KG1 (cell line): Measurements from ENCODE around the gene SPEM3.

ENCODE experiments used
- DNase-seq: peaks from one replicate; lab custom pipeline; 2025; lab: John Stamatoyannopoulos, UW

Gene SPEM3

GRCh38 chr17:7428557-7428956 is at the start of gene SPEM3:
TSS of gene SPEM3 (plus strand) at chr17:7428857. CDS start at chr17:7428903, 46 bp downstream.
- no peak for DNase-seq

DNA sequence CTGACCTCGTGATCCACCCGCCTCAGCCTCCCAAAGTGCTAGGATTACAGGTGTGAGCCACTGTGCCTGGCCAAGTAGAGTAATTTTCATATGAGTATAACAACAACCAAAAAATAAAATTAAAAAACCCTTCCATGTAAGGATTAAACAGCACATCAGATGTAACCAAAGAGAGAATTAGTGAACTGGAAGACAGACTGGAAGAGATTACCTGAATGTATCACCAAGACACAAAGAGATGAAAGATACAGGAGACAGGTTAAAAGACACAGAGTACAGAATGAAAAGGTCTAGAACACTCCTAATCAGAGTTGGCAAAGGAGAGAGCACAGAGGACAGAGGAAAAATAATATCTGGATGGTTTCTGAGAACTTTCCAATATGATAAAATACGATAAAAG is 49.5 kb upstream of the SPEM3 start:
- DNase-seq: no peak

GRCh38 chr17:7380321-7380720 is 48.3 kb upstream of the SPEM3 start:
- no peak for DNase-seq

GRCh38 chr17:7380855-7381683 is 47.6 kb upstream of the SPEM3 start, which contains the start of gene TNK1:
TSS of gene TNK1 (plus strand) at chr17:7381089. CDS start at chr17:7382927, 1,838 bp downstream.
- DNase-seq: no peak

- no peak for DNase-seq
Observed at GRCh38 chr17:7382901-7383300, 45.8 kb upstream of the SPEM3 start.

DNA sequence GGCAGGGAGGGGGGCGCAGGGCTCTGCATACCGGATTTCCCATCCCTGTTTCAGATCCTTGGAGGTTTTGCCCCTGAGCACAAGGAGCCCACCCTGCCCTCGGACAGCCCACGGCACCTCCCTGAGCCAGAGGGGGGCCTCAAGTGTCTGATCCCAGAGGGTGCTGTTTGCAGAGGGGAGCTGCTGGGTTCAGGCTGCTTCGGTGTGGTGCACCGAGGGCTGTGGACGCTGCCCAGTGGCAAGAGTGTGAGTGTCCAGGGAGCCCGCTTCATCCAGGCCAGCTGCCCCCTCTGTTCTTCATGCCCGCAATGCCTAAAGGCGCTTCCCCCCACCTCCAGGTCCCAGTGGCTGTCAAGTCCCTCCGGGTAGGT is 45.3 kb upstream of the SPEM3 start:
- no peak for DNase-seq

DNA sequence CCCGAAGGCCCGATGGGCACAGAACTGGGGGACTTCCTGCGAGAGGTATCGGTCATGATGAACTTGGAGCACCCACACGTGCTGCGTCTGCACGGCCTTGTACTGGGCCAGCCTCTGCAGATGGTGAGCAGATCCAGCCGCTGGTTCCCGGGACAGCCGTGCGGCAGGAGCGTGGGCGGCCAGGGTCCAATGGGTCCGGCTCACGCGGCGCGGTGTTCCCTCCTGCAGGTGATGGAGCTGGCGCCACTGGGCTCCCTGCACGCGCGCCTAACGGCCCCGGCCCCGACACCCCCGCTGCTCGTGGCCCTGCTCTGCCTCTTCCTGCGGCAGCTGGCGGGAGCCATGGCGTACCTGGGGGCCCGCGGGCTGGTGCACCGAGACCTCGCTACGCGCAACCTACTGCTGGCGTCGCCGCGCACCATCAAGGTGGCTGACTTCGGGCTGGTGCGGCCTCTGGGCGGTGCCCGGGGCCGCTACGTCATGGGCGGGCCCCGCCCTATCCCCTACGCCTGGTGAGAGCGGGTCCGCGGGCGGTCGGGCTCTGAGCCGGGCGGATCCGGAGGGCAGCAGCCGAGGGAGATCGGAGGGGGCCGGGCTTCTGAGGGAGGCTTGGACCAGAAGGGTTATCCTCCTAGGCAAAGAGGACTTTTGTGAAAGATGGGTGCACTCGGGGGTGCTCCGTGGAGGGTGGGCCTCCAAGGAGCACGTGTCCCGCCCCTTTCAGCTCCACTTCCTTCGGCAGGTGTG is 44.7 kb upstream of the SPEM3 start:
- no peak for DNase-seq

DNA sequence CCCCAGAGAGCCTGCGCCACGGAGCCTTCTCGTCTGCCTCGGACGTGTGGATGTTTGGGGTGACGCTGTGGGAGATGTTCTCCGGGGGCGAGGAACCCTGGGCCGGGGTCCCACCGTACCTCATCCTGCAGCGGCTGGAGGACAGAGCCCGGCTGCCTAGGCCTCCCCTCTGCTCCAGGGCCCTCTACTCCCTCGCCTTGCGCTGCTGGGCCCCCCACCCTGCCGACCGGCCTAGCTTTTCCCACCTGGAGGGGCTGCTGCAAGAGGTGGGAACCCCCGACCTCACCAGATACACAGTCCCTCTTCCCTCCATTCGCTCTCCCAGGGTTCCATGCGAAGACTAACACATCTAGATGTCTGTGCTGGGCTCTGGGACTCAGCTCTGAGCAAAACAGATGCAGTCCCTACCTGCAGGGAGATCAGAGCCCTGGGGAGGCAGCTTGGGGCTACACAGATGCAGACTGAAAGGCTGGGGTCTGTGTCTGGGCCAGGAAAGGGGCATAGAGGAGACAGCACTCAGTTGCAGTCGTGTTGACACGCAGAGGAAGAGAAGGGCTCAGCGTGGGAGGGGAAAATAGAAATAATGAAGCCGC is 44.1 kb upstream of the SPEM3 start:
- no peak for DNase-seq

GRCh38 chr17:7388856-7389255 is 39.8 kb upstream of the SPEM3 start:
- no peak for DNase-seq

DNA sequence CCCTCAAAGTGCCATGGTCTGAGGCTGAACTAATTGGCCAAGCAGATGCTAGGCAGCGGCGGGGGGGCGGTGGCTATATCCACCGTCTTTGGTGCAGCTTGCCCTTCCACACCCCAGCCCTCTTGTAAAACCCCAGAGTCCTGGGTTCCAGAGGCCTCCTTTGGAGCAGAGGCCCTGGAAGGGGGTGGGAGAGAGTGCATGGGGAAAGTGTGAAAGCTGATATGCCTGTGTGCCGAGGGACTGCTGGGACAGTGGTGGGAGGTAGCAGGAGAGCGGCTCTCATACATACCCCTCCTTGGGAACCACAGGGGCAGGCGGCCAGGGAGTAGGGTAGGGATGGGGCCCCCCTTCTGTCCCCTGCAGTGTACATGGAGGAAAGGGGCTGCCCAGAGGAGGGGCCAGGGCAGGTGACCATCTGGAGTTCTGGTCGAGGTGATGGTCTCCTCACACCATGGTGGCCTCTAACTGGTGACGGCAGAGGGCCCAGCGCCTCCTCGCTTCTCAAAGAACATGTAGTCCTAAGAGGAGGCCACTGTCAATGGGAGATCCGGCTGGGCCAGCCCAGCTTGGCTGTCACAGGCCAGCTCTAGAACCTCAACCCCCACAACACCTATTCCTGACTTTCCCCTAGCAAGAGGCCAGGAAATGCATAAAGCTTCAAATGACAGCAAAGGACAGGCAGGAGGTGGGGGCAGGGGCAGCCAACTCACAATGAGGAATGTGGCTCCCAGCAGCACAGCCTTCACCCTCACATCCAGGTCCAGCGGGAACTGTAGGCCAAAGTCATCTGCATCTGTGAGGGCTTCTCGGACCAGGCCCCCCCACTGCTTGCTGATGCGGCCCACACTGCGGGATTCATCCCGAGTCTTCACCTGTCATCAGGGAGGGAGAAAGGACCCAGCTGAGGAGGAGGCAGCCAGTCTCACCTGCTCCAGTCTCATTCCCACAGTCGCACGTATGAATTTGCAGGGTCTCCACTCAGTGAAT is 38.4 kb upstream of the SPEM3 start:
- DNase-seq: no peak

DNA sequence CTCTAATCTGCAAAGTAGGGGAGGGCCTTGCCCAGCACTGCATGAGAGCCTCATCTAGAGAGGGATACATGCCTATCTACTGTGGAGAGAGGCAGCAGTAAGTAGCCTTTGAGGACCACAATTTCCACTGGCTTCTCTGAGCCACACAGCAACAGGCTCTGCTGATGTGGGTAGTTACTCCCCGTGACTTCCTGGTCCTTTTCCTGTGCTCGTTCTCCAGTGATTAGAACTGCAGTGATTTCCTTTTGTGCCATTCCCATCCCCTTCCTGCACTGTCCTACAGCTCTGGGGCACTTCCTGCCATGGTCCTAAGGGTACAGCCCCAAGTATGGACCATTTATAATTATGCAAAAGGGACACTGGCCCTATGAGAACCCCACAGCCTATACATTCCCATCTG is 37.4 kb upstream of the SPEM3 start:
- DNase-seq: no peak

DNA sequence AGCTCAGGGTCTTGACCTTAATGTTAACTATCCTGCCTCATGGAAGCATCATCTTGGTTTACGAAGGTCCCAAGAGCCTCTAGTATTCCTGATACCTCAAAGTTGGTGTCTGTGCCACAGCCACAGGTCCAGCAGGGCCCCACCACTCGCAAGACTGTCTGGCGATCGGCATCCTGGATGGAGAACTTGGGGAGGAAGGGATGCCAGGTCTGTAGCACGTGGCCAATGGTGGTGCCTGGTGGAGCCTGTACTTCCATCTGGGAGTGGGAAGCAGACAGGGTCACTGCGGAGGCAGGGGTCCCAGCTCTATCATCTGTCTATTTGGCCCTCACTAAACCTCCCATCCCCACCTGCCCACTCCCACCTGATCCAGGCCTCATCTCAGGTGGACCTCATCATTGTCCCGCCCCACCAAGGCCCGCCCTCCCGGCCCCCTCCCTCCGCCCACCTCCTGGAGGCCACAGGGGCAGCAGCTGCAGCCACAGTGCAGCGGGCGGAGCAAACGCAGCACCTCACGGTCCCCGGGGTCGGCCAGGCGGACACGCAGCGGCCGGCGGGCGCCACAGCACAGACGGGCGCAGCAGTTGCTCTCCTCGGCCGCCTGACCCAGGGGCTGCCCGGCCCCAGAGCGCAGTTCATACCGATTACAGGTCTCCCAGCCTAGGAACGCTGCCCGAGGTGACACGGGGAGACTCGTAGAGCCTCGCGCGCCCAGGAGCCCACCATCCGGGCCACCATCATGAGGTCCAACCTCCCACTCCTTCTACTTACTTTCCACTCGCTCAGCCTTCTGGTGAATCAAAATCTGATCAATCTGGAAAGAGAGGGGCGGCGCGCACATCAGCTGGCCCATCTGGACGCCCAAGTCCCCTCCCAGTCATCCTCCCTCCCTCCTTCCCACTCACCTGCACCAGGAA is 35.7 kb upstream of the SPEM3 start:
- DNase-seq: no peak

GRCh38 chr17:7393613-7394451 is 34.8 kb upstream of the SPEM3 start:
- no peak for DNase-seq

- peak; percentile 7 for DNase-seq
Observed at GRCh38 chr17:7394452-7395191, 34.0 kb upstream of the SPEM3 start, which contains the start of gene PLSCR3. TSS of gene PLSCR3 (minus strand) at chr17:7394525. CDS start at chr17:7394110, 415 bp downstream.

- no peak for DNase-seq
Observed at GRCh38 chr17:7396147-7396546, 32.5 kb upstream of the SPEM3 start.

DNA sequence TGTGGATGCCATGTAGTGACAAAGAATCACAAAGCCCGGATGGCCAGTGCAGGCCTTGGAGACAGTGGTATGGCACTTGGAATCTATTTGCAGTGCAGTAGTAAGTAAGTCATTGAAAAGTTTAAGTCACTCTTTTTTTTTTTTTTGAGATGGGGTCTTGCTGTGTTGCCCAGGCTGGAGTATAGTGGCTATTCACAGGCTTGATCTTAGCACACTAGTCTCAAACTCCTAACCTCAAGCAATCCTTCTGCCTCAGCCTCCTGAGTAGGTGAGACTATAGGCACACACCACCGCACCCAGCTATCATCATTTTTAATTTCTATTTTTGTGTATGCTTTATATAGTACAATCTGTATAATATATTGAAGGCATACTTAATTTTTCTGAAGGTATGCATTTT is 30.0 kb upstream of the SPEM3 start:
- DNase-seq: no peak

DNA sequence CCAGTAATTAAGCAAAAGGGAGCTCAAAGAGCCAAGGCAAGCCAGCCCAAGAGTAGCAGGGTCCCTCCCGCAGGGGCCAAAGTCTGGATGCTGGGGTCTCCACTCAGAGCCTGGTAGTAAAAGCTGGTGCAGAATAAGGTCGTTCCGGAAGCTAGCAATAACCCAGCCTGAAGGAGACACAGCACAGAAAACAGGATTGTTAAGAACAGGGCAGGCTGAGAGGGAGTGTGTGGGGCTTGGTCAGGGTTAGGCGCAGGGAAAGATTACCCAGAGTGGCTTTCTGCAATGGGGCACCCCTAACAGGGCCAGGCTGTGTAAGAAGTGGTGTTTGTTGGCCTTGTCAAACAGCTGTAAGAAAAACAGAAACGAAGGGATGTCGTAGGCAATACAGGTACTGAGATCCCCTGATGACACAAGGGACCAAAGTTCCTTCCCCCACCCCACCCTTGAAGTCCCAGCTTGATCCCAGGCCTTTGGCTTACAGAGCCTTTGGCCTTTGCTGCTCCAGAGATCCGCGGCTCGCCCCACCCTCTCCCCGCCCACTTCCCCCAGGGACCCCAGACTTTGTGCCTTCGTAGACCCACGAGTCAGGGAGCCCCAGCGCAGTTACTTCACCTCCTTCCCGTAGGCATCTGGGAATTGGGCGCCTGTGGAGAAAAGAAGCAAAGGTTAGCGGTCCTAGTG is 25.5 kb upstream of the SPEM3 start:
- no peak for DNase-seq

GRCh38 chr17:7403727-7403976 is 25.0 kb upstream of the SPEM3 start:
- DNase-seq: no peak
